GM21737 (cell line): ENCODE measurements around the gene DCC.

Source experiments
- ATAC-seq: cut with Tn5 transposase; IDR thresholded peaks from one replicate; pipeline ENCODE4 v1.9.1; 2021; ENCODE audit warnings: mild to moderate bottlenecking, moderate library complexity; ENCODE audit not compliant: unreplicated experiment

Gene DCC

GRCh38 chr18:52339891-52340371, at the start of gene DCC:
TSS of gene DCC (plus strand) at chr18:52340197. CDS start at chr18:52340788, 591 bp downstream.
- no peak for ATAC-seq

GRCh38 chr18:52310651-52311050, 29.3 kb upstream of the DCC start:
- no peak for ATAC-seq

- ATAC-seq: no peak
Measured at GRCh38 chr18:52311331-52311730, 28.7 kb upstream of the DCC start.

- no peak for ATAC-seq
Measured at GRCh38 chr18:52312346-52312745, 27.7 kb upstream of the DCC start.

- ATAC-seq: no peak
Measured at GRCh38 chr18:52313213-52313612, 26.8 kb upstream of the DCC start.

- no peak for ATAC-seq
Measured at GRCh38 chr18:52319424-52319983, 20.5 kb upstream of the DCC start.

- no peak for ATAC-seq
Measured at GRCh38 chr18:52322307-52322706, 17.7 kb upstream of the DCC start.

- no peak for ATAC-seq
Measured at GRCh38 chr18:52323802-52324201, 16.2 kb upstream of the DCC start.

GRCh38 chr18:52325997-52326396, 14.0 kb upstream of the DCC start:
- ATAC-seq: no peak

- ATAC-seq: no peak
Measured at GRCh38 chr18:52333860-52334259, 6.1 kb upstream of the DCC start.

GRCh38 chr18:52334307-52334706, 5.7 kb upstream of the DCC start:
- ATAC-seq: no peak

GRCh38 chr18:52334896-52335295, 5.1 kb upstream of the DCC start:
- no peak for ATAC-seq

GRCh38 chr18:52337276-52337675, 2.7 kb upstream of the DCC start:
- no peak for ATAC-seq

GRCh38 chr18:52340406-52341102, 557 bp downstream of the DCC start:
- ATAC-seq: no peak

GRCh38 chr18:52341103-52341432, 1.1 kb downstream of the DCC start:
- no peak for ATAC-seq

GRCh38 chr18:52341608-52342381, 1.8 kb downstream of the DCC start:
- ATAC-seq: no peak

GRCh38 chr18:52342456-52342855, 2.5 kb downstream of the DCC start:
- ATAC-seq: no peak

- ATAC-seq: no peak
Measured at GRCh38 chr18:52343138-52343537, 3.1 kb downstream of the DCC start.

GRCh38 chr18:52343731-52344340, 3.8 kb downstream of the DCC start:
- no peak for ATAC-seq

GRCh38 chr18:52344881-52345280, 4.9 kb downstream of the DCC start:
- ATAC-seq: no peak

GRCh38 chr18:52345428-52345827, 5.4 kb downstream of the DCC start:
- no peak for ATAC-seq

- no peak for ATAC-seq
Measured at GRCh38 chr18:52348209-52348608, 8.2 kb downstream of the DCC start.
